T-cell (primary cell): ENCODE measurements around the gene ZCWPW1. TPM values are rescaled to one million over a fixed set of nuclear protein-coding genes. Genes with fewer than 3 reads are reported as not detected.
"Not testable (repeated sequence)": the region's sequence is repeated elsewhere in the genome, so short reads cannot be mapped to it uniquely, and the experiment has no call there.

Source experiments
- ATAC-seq, 4 experiments: fragments of 200-7000 bp in 3 of 4; fragments of 150-1000 bp in 1 of 4; cut with Tn5 transposase; replicated peaks in 1 of 4; 1 replicate in 3 of 4; 2 replicates in 1 of 4; pipeline ENCODE4 v1.10.0; 2021; ENCODE audit warnings: moderate library complexity in 3 of 4, mild to moderate bottlenecking in 2 of 4, moderate number of reproducible peaks in 1 of 4
- CTCF ChIA-PET, 2 donors: fragments of 300-600 bp; sonication (Branson Sonifier 250); formaldehyde crosslinking; loops; one replicate each; lab custom pipeline; 2022; ENCODE audit warnings: antibody characterized with exemption in 2 of 2; lab: Charles Lee
- POLR2A ChIA-PET, 2 donors: fragments of 300-600 bp; sonication (Branson Sonifier 250); formaldehyde crosslinking; loops; one replicate each; lab custom pipeline; 2022; ENCODE audit warnings: antibody characterized with exemption in 2 of 2; lab: Charles Lee
- DNase-seq, 35 experiments: peaks; one replicate each; pipeline versions ENCODE4 v3.0.0 to v3.0.0-alpha.2; 2013 to 2023
- H3K27ac ChIP-seq: one replicate; pipeline ENCODE4 v1.5.1; 2013; ENCODE audit warnings: low read length
- H3K27me3 ChIP-seq, 2 experiments: replicated peaks in 1 of 2; 1 replicate in 1 of 2; 2 replicates in 1 of 2; pipeline versions ENCODE4 v1.6.1 to v1.7.0; 2013; ENCODE audit warnings: low read length in 1 of 2, mixed read lengths in 1 of 2; ENCODE audit not compliant: control insufficient read depth in 2 of 2, insufficient read depth in 2 of 2; ENCODE audit errors: extremely low read depth in 1 of 2
- H3K36me3 ChIP-seq, 2 donors: 1 replicate in 1 of 2; 2 replicates in 1 of 2; pipeline versions ENCODE4 v1.6.1 to v1.7.0; 2013; ENCODE audit warnings: low read length in 1 of 2; ENCODE audit not compliant: control insufficient read depth in 2 of 2, insufficient read depth in 1 of 2; ENCODE audit errors: extremely low read depth in 1 of 2
- H3K4me1 ChIP-seq, 2 experiments: 1 replicate in 1 of 2; 2 replicates in 1 of 2; pipeline versions ENCODE4 v1.6.1 to v1.7.0; 2013; ENCODE audit warnings: low read length in 2 of 2, mixed read lengths in 1 of 2; ENCODE audit not compliant: insufficient read depth in 2 of 2, control insufficient read depth in 1 of 2; ENCODE audit errors: extremely low read depth in 1 of 2
- H3K4me3 ChIP-seq, 2 donors: 1 replicate in 1 of 2; 2 replicates in 1 of 2; pipeline versions ENCODE4 v1.5.1 to v1.7.0; 2013; ENCODE audit warnings: mild to moderate bottlenecking in 2 of 2, low read length in 1 of 2, moderate library complexity in 1 of 2; ENCODE audit not compliant: control insufficient read depth in 1 of 2; ENCODE audit errors: extremely low read depth in 1 of 2
- H3K9me3 ChIP-seq: 2 replicates; pipeline ENCODE4 v1.7.0; 2013
- H3K27ac Mint-ChIP-seq, 2 donors: one replicate each; pipeline ENCODE4 v1.8.0; 2020 to 2021; ENCODE audit warnings: mild to moderate bottlenecking in 2 of 2, mixed read lengths in 2 of 2
- H3K27me3 Mint-ChIP-seq, 2 donors: one replicate each; pipeline ENCODE4 v1.8.0; 2021 to 2022; ENCODE audit warnings: mixed read lengths in 2 of 2
- H3K36me3 Mint-ChIP-seq: one replicate; pipeline ENCODE4 v1.8.0; 2021; ENCODE audit warnings: mixed read lengths
- H3K4me1 Mint-ChIP-seq, 3 donors: one replicate each; pipeline ENCODE4 v1.8.0; 2020 to 2022; ENCODE audit warnings: mixed read lengths in 3 of 3, mild to moderate bottlenecking in 1 of 3
- H3K4me3 Mint-ChIP-seq, 3 donors: one replicate each; pipeline ENCODE4 v1.8.0; 2020 to 2022; ENCODE audit warnings: mild to moderate bottlenecking in 3 of 3, mixed read lengths in 3 of 3, moderate library complexity in 3 of 3
- H3K9me3 Mint-ChIP-seq, 3 donors: one replicate each; pipeline ENCODE4 v1.8.0; 2020 to 2022; ENCODE audit warnings: mixed read lengths in 3 of 3
- WGBS: methylation state at CpG from one replicate; pipeline ENCODE4 v1.1.5; 2013; ENCODE audit warnings: missing lambda C conversion rate; ENCODE audit not compliant: insufficient coverage; 5-methylcytosine and 5-hydroxymethylcytosine counted together
- total RNA-seq, 35 experiments: library from RNA in 6 of 35; stranded (reverse) in 6 of 35; fragments of 120-200 nt in 1 of 35; gene quantifications; one replicate each; pipeline versions ENCODE4 v1.2.1 to v1.2.4 and lab custom pipeline; 2013 to 2026

The ZCWPW1 gene
- total RNA-seq, 5 donors from 2014 or later (not counting 1 experiment from before 2014, with no cell fraction given), result 6.9 to 13.9 (median 12.0) TPM

- WGBS, result 34% methylated on average over 9 of the region's 18 CpGs
- POLR2A ChIA-PET, H3K9me3 ChIP-seq, H3K9me3 Mint-ChIP-seq, H3K27me3 Mint-ChIP-seq, H3K27me3 ChIP-seq: not testable (repeated sequence)
- peaks cover 33% of the 10 kb centered on the region for H3K36me3 Mint-ChIP-seq
- Histone ChIP-seq H3K4me1 (peaks cover 14 to 50% of the 10 kb centered on the region in 2 experiments), H3K4me3 (peak overlapping the region in 1 of 2 donors; percentile 58), H3K36me3 (peaks cover 12 to 76% of the 10 kb centered on the region in 2 donors), H3K27ac (peak overlapping the region; percentile 62)
- peak overlapping the region; percentile 61 to 77 (median 71) for H3K4me3 Mint-ChIP-seq
- peak overlapping the region; percentile 76 to 81 for H3K27ac Mint-ChIP-seq
- ATAC-seq, result peak; percentile 76 to 95 (median 86)
- peaks cover 17 to 32% (median 19%) of the 10 kb centered on the region in 3 donors for H3K4me1 Mint-ChIP-seq
- CTCF ChIA-PET, result interaction anchor here in 1 of 2 donors (1.1 kb wide), 1 partner anchor 353 kb away, joined by 3 read pairs; the partner anchor contains the start of gene POP7
- peak in 1 of 35 experiments; percentile 35 for DNase-seq
Measured at GRCh38 chr7:100352230-100352781, 76.2 kb downstream of the ZCWPW1 start.

DNA sequence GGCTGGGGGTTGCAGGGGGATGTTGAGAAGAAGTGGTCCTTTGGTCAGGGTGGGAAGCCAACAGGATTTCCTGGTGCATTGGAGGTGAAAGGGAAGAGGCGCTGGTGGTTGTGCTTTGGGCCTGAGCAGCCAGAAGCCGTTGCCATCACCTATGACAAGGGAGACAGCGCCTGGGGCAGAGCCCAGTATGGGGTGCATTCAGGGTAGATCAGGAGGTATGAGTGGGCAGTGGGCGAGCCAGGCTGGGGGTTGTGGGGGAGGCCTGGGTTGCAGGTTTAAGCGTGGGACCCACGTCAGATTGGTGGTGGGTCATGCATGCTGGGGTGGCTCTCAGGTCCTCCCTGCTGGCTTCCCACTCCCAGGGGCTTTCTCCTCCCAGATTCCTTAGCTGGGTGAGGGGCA is 76.8 kb downstream of the ZCWPW1 start:
- Histone ChIP-seq H3K4me1 (peaks cover 14 to 48% of the 10 kb centered on the region in 2 experiments), H3K36me3 (peaks cover 11 to 76% of the 10 kb centered on the region in 2 donors), H3K27ac (peak overlapping the region; percentile 59), H3K27me3 (no peaks in the 10 kb centered on the region), H3K4me3 (peak overlapping the region in 1 of 2 donors; percentile 58), H3K9me3 (no peaks in the 10 kb centered on the region)
- H3K9me3 Mint-ChIP-seq, result no peaks in the 10 kb centered on the region
- H3K4me1 Mint-ChIP-seq, result peaks cover 17 to 32% (median 19%) of the 10 kb centered on the region in 3 donors
- ChIA-PET POLR2A (no interaction called here), CTCF (no interaction called here)
- H3K36me3 Mint-ChIP-seq, result peaks cover 36% of the 10 kb centered on the region
- peak overlapping the region in 2 of 3 donors; percentile 47 to 77 for H3K4me3 Mint-ChIP-seq
- WGBS, result 51% methylated on average over 4 of the region's 6 CpGs
- no peak for DNase-seq
- H3K27ac Mint-ChIP-seq, result peak overlapping the region; percentile 76 to 85
- peak in 1 of 4 experiments; percentile 4 for ATAC-seq
- no peaks in the 10 kb centered on the region for H3K27me3 Mint-ChIP-seq

Other genes starting within 250 kb of the ZCWPW1 start
- 10 to 100 TPM; 45.0 to 96.8 (median 78.0) TPM for gene PVRIG, start 208.8 kb downstream of the ZCWPW1 start, total RNA-seq
- not detected for gene SPDYE3, start 121.0 kb downstream of the ZCWPW1 start, total RNA-seq
- 100 to 1,000 TPM in 3 of 5 donors, 10 to 100 TPM in 2; 91.2 to 117 (median 102) TPM for gene PILRB, start 70.6 kb downstream of the ZCWPW1 start, total RNA-seq
- gene PILRA, start 55.2 kb downstream of the ZCWPW1 start, total RNA-seq, result 10 to 100 TPM in 2 of 5 donors, 1 to 10 TPM in 3; 3.7 to 19.3 (median 7.1) TPM
- 10 to 100 TPM; 50.6 to 63.2 (median 60.3) TPM for gene MEPCE, start 1.1 kb upstream of the ZCWPW1 start, total RNA-seq
- 100 to 1,000 TPM in 2 of 5 donors, 10 to 100 TPM in 3; 32.8 to 117 (median 98.6) TPM for gene PPP1R35, start 7.8 kb upstream of the ZCWPW1 start, total RNA-seq
- 1 to 10 TPM; 1.3 to 4.0 (median 3.3) TPM for gene SPACDR, start 35.6 kb upstream of the ZCWPW1 start, total RNA-seq
- 100 to 1,000 TPM in 4 of 5 donors, 10 to 100 TPM in 1; 85.2 to 160 (median 148) TPM for gene TSC22D4, start 50.5 kb upstream of the ZCWPW1 start, total RNA-seq
- gene NYAP1, start 55.2 kb upstream of the ZCWPW1 start, total RNA-seq, result 1 to 10 TPM in 2 of 5 donors, under 1 TPM in 3; 0.50 to 1.4 (median 0.99) TPM
- gene AGFG2, start 110.5 kb upstream of the ZCWPW1 start, total RNA-seq, result 10 to 100 TPM; 26.2 to 54.6 (median 40.2) TPM
- 100 to 1,000 TPM in 3 of 5 donors, 10 to 100 TPM in 2; 61.2 to 129 (median 107) TPM for gene SAP25, start 145.2 kb upstream of the ZCWPW1 start, total RNA-seq
- gene LRCH4, start 157.4 kb upstream of the ZCWPW1 start, total RNA-seq, result 100 to 1,000 TPM; 328 to 377 (median 362) TPM
- 1 to 10 TPM in 3 of 5 donors, under 1 TPM in 2; 0.70 to 1.7 (median 1.3) TPM for gene FBXO24, start 157.6 kb upstream of the ZCWPW1 start, total RNA-seq
- 10 to 100 TPM in 3 of 5 donors, 1 to 10 TPM in 2; 5.4 to 14.0 (median 10.5) TPM for gene PCOLCE, start 173.7 kb upstream of the ZCWPW1 start, total RNA-seq
- gene MOSPD3, start 183.8 kb upstream of the ZCWPW1 start, total RNA-seq, result 10 to 100 TPM; 10.9 to 19.0 (median 16.3) TPM
- gene TFR2, start 212.8 kb upstream of the ZCWPW1 start, total RNA-seq, result 1 to 10 TPM; 3.8 to 8.7 (median 6.7) TPM
- gene ACTL6B, start 227.7 kb upstream of the ZCWPW1 start, total RNA-seq, result not detected
- gene GNB2, start 245.0 kb upstream of the ZCWPW1 start, total RNA-seq, result 100 to 1,000 TPM; 101 to 175 (median 153) TPM